ENCODE data around the gene MRPS27. TPM values are rescaled to one million over a fixed set of nuclear protein-coding genes. Genes with fewer than 3 reads are reported as not detected.

Gene MRPS27
- total RNA-seq, 2 experiments from 2014 or later, result 25.0 to 26.1 TPM

DNA sequence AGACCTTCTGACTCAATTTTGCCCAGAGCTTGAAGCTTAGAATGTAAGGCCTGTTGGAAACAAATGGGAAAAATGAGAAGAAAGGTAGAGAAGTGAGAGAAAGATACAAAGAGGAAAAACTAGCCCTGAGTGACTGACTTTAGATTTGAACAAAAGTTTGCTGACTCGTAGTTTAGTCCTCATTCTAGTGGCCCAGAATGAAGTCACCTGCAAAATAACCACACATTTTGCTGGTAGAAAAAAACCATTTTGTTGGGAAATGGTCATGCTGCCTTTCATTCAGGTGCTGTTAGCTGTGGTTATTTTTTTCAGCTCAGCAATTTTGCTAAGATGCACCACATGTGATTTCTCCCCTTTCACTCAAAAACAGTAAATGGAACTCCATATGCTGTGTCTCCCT, 98.9 kb downstream of the MRPS27 start:
- no peak for ATAC-seq (ENCODE audit: poor library complexity)
- no peaks in the 10 kb centered on the region for H3K4me1 Mint-ChIP-seq (ENCODE audit: low read depth)
- no peaks in the 10 kb centered on the region for H3K27me3 Mint-ChIP-seq
- no peaks in the 10 kb centered on the region for H3K9me3 Mint-ChIP-seq
- no peak overlapping the region for H3K27ac Mint-ChIP-seq
- Histone ChIP-seq H3K4me1 (ENCODE audit: insufficient read depth, low read length) (no peaks in the 10 kb centered on the region), H3K27me3 (ENCODE audit: control insufficient read depth in 1 of 2, insufficient read depth in 2 of 2, low read length in 2 of 2) (no peaks in the 10 kb centered on the region), H3K36me3 (ENCODE audit: insufficient read depth, low read length) (peaks cover 84% of the 10 kb centered on the region), H3K4me3 (ENCODE audit: low read length) (no peak overlapping the region), H3K27ac (ENCODE audit: low read depth in 1 of 2, low read length in 2 of 2) (no peak overlapping the region), H3K9me3 (ENCODE audit: control insufficient read depth in 1 of 2, insufficient read depth in 1 of 2, low read length in 2 of 2) (no peaks in the 10 kb centered on the region)
- H3K36me3 Mint-ChIP-seq (ENCODE audit: low read depth), result peaks cover 93% of the 10 kb centered on the region
- ChIA-PET CTCF (no interaction called here), POLR2A (no interaction called here)
- no peak for DNase-seq
- H3K4me3 Mint-ChIP-seq, result no peak overlapping the region
- intact Hi-C loops (cut with DNase I, micrococcal nuclease), result no loop called here
- TF ChIP-seq, protein P1, sequence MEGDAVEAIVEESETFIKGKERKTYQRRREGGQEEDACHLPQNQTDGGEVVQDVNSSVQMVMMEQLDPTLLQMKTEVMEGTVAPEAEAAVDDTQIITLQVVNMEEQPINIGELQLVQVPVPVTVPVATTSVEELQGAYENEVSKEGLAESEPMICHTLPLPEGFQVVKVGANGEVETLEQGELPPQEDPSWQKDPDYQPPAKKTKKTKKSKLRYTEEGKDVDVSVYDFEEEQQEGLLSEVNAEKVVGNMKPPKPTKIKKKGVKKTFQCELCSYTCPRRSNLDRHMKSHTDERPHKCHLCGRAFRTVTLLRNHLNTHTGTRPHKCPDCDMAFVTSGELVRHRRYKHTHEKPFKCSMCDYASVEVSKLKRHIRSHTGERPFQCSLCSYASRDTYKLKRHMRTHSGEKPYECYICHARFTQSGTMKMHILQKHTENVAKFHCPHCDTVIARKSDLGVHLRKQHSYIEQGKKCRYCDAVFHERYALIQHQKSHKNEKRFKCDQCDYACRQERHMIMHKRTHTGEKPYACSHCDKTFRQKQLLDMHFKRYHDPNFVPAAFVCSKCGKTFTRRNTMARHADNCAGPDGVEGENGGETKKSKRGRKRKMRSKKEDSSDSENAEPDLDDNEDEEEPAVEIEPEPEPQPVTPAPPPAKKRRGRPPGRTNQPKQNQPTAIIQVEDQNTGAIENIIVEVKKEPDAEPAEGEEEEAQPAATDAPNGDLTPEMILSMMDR (IDR thresholded peaks at IDR 0.05), result no peak

DNA sequence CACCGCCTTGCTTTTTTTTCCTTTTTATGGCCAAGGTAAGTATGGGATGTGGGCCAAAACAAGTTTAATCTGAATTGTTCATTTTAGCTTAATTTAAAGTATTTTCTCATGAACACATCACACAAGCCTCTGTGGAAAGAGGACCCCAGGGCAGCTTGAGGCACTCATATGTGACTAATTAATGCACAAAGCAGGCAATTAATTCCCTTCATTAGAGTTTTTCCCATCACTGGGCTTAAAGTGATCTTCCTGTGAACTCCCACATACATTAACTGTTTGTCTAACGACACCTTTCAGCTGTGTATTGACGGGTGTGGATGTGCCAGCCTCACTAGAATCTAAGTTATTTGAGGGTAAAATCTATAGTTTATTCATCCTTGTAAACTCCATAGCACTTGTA, 103.3 kb downstream of the MRPS27 start:
- Histone ChIP-seq H3K27me3 (ENCODE audit: control insufficient read depth in 1 of 2, insufficient read depth in 2 of 2, low read length in 2 of 2) (no peaks in the 10 kb centered on the region), H3K27ac (ENCODE audit: low read depth in 1 of 2, low read length in 2 of 2) (no peak overlapping the region), H3K9me3 (ENCODE audit: control insufficient read depth in 1 of 2, insufficient read depth in 1 of 2, low read length in 2 of 2) (no peaks in the 10 kb centered on the region), H3K36me3 (ENCODE audit: insufficient read depth, low read length) (peaks cover 41% of the 10 kb centered on the region), H3K4me3 (ENCODE audit: low read length) (no peak overlapping the region), H3K4me1 (ENCODE audit: insufficient read depth, low read length) (no peaks in the 10 kb centered on the region)
- CTCF ChIA-PET, result interaction anchor here (1.0 kb wide), 1 partner anchor 9 kb away, joined by 3 read pairs; no protein-coding TSS in a partner anchor
- DNase-seq (no peak), ATAC-seq (ENCODE audit: poor library complexity) (no peak)
- Mint-ChIP-seq H3K36me3 (ENCODE audit: low read depth) (peaks cover 49% of the 10 kb centered on the region), H3K4me3 (no peak overlapping the region), H3K9me3 (no peaks in the 10 kb centered on the region), H3K27ac (no peak overlapping the region), H3K4me1 (ENCODE audit: low read depth) (no peaks in the 10 kb centered on the region), H3K27me3 (no peaks in the 10 kb centered on the region)
- intact Hi-C loops (cut with DNase I, micrococcal nuclease), result no loop called here
- TF ChIP-seq, protein P1 (IDR thresholded peaks at IDR 0.05), result no peak
- POLR2A ChIA-PET, result no interaction called here

DNA sequence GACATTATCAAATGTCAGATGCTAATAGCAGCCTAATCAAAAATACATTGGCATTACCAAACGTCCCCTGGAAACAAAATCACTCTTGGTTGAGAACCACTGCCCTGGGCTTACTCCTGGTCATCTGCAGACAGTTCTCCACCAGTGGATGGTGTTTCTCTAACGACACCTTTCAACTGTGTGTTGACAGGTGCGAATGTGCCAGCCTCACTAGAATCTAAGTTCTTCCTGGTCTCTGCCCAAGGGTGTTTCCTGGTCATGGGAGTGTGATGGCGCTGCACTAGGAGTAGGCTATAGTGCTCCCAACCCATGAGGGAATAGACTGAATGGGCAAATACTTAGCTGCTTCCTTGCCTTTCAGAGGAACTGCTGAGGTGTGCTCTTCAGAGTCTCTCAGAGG, 105.9 kb downstream of the MRPS27 start:
- H3K9me3 Mint-ChIP-seq, result no peaks in the 10 kb centered on the region
- Histone ChIP-seq H3K27ac (ENCODE audit: low read depth in 1 of 2, low read length in 2 of 2) (no peak overlapping the region), H3K36me3 (ENCODE audit: insufficient read depth, low read length) (peaks cover 15% of the 10 kb centered on the region), H3K4me1 (ENCODE audit: insufficient read depth, low read length) (no peaks in the 10 kb centered on the region), H3K27me3 (ENCODE audit: control insufficient read depth in 1 of 2, insufficient read depth in 2 of 2, low read length in 2 of 2) (no peaks in the 10 kb centered on the region), H3K4me3 (ENCODE audit: low read length) (no peak overlapping the region), H3K9me3 (ENCODE audit: control insufficient read depth in 1 of 2, insufficient read depth in 1 of 2, low read length in 2 of 2) (no peaks in the 10 kb centered on the region)
- CTCF ChIA-PET, result no interaction called here
- H3K27ac Mint-ChIP-seq, result no peak overlapping the region
- H3K36me3 Mint-ChIP-seq (ENCODE audit: low read depth), result peaks cover 23% of the 10 kb centered on the region
- H3K27me3 Mint-ChIP-seq, result no peaks in the 10 kb centered on the region
- DNase-seq (no peak), ATAC-seq (ENCODE audit: poor library complexity) (no peak)
- TF ChIP-seq, protein P1 (IDR thresholded peaks at IDR 0.05), result no peak
- no peak overlapping the region for H3K4me3 Mint-ChIP-seq
- H3K4me1 Mint-ChIP-seq (ENCODE audit: low read depth), result no peaks in the 10 kb centered on the region
- POLR2A ChIA-PET, result no interaction called here
- intact Hi-C loops (cut with DNase I, micrococcal nuclease), result no loop called here

Data from CD4-positive, alpha-beta T cell (primary cell).